Measurements from ENCODE around the gene EFHD2. TPM values are rescaled to one million over a fixed set of nuclear protein-coding genes. Genes with fewer than 3 reads are reported as not detected.
"Not testable (repeated sequence)": the region's sequence is repeated elsewhere in the genome, so short reads cannot be mapped to it uniquely, and the experiment has no call there.

EFHD2 gene
- total RNA-seq, 2 experiments from 2014 or later: 67.6 to 69.5 TPM

GRCh38 chr1:15456313-15456954, 46.7 kb downstream of the EFHD2 start, which contains the start of gene CELA2A:
TSS of gene CELA2A (plus strand) at chr1:15456732. CDS start at chr1:15456754, 22 bp downstream.
- H3K4me3 Mint-ChIP-seq: no peak within 1 kb of the TSS
- no peaks in the 10 kb centered on the region for H3K9me3 Mint-ChIP-seq
- H3K4me1 Mint-ChIP-seq: no peaks in the 10 kb centered on the region
- DNase-seq: no peak
- H3K27ac Mint-ChIP-seq: no peak within 1 kb of the TSS
- ChIA-PET POLR2A (no interaction called here), CTCF (interaction anchor here (0.7 kb wide), 2 partner anchors 122 to 165 kb away, joined by 5 to 6 read pairs; no protein-coding TSS in a partner anchor)
- H3K27me3 Mint-ChIP-seq: peaks cover 4% of the 10 kb centered on the region
- H3K36me3 Mint-ChIP-seq (ENCODE audit: low read depth): no peaks in the 10 kb centered on the region

GRCh38 chr1:15457585-15457984, 47.9 kb downstream of the EFHD2 start:
- Mint-ChIP-seq H3K4me1 (no peaks in the 10 kb centered on the region), H3K4me3 (no peak overlapping the region), H3K9me3 (no peaks in the 10 kb centered on the region), H3K36me3 (ENCODE audit: low read depth) (no peaks in the 10 kb centered on the region), H3K27me3 (peaks cover 4% of the 10 kb centered on the region), H3K27ac (no peak overlapping the region)
- ChIA-PET POLR2A (no interaction called here), CTCF (interaction anchor here (0.6 to 0.8 kb wide), 2 partner anchors 14 to 41 kb away, joined by 3 read pairs; no protein-coding TSS in a partner anchor)
- DNase-seq: no peak

GRCh38 chr1:15458388-15458787, 48.7 kb downstream of the EFHD2 start:
- H3K9me3 Mint-ChIP-seq; POLR2A ChIA-PET; H3K4me1 Mint-ChIP-seq; DNase-seq; H3K27me3 Mint-ChIP-seq; H3K27ac Mint-ChIP-seq; H3K36me3 Mint-ChIP-seq (ENCODE audit: low read depth); H3K4me3 Mint-ChIP-seq: not testable (repeated sequence)
- CTCF ChIA-PET: interaction anchor here (0.6 kb wide), 1 partner anchor 61 kb away, joined by 3 read pairs; no protein-coding TSS in a partner anchor

- H3K9me3 Mint-ChIP-seq: no peaks in the 10 kb centered on the region
- peaks cover 4% of the 10 kb centered on the region for H3K27me3 Mint-ChIP-seq
- DNase-seq: no peak
- ChIA-PET POLR2A (no interaction called here), CTCF (interaction anchor here (0.5 to 0.6 kb wide), 3 partner anchors 87 to 475 kb away, joined by 3 read pairs; no protein-coding TSS in a partner anchor)
- H3K36me3 Mint-ChIP-seq (ENCODE audit: low read depth): no peaks in the 10 kb centered on the region
- H3K4me3 Mint-ChIP-seq: no peak overlapping the region
- no peak overlapping the region for H3K27ac Mint-ChIP-seq
- no peaks in the 10 kb centered on the region for H3K4me1 Mint-ChIP-seq
Measured at GRCh38 chr1:15459771-15460707, 50.4 kb downstream of the EFHD2 start.

- CTCF ChIA-PET: interaction anchor here (0.6 kb wide), 1 partner anchor 474 kb away, joined by 3 read pairs; no protein-coding TSS in a partner anchor
- DNase-seq: no peak
- no peak overlapping the region for H3K4me3 Mint-ChIP-seq
- peaks cover 4% of the 10 kb centered on the region for H3K27me3 Mint-ChIP-seq
- POLR2A ChIA-PET: no interaction called here
- H3K4me1 Mint-ChIP-seq: no peaks in the 10 kb centered on the region
- no peaks in the 10 kb centered on the region for H3K36me3 Mint-ChIP-seq (ENCODE audit: low read depth)
- H3K27ac Mint-ChIP-seq: no peak overlapping the region
- no peaks in the 10 kb centered on the region for H3K9me3 Mint-ChIP-seq
Measured at GRCh38 chr1:15460708-15461095, 51.0 kb downstream of the EFHD2 start.

GRCh38 chr1:15463064-15463800, 53.5 kb downstream of the EFHD2 start:
- H3K4me1 Mint-ChIP-seq; H3K9me3 Mint-ChIP-seq; H3K4me3 Mint-ChIP-seq; H3K27ac Mint-ChIP-seq; H3K36me3 Mint-ChIP-seq (ENCODE audit: low read depth); POLR2A ChIA-PET; H3K27me3 Mint-ChIP-seq; DNase-seq: not testable (repeated sequence)
- CTCF ChIA-PET: interaction anchor here (0.6 kb wide), 1 partner anchor 39 kb away, joined by 3 read pairs; no protein-coding TSS in a partner anchor

GRCh38 chr1:15463926-15464322, 54.2 kb downstream of the EFHD2 start:
- POLR2A ChIA-PET; DNase-seq; H3K27me3 Mint-ChIP-seq; H3K27ac Mint-ChIP-seq; H3K36me3 Mint-ChIP-seq (ENCODE audit: low read depth); H3K9me3 Mint-ChIP-seq; H3K4me1 Mint-ChIP-seq; H3K4me3 Mint-ChIP-seq: not testable (repeated sequence)
- CTCF ChIA-PET: interaction anchor here (0.6 to 1.0 kb wide), 2 partner anchors 40 to 335 kb away, joined by 3 to 4 read pairs; no protein-coding TSS in a partner anchor

- Mint-ChIP-seq H3K4me3 (no peak overlapping the region), H3K27ac (no peak overlapping the region), H3K9me3 (no peaks in the 10 kb centered on the region), H3K4me1 (no peaks in the 10 kb centered on the region), H3K36me3 (ENCODE audit: low read depth) (no peaks in the 10 kb centered on the region), H3K27me3 (no peaks in the 10 kb centered on the region)
- POLR2A ChIA-PET: no interaction called here
- CTCF ChIA-PET: interaction anchor here (0.7 kb wide), 1 partner anchor 304 kb away, joined by 3 read pairs; no protein-coding TSS in a partner anchor
- no peak for DNase-seq
Measured at GRCh38 chr1:15465674-15466073, 56.0 kb downstream of the EFHD2 start.

- CTCF ChIA-PET; H3K9me3 Mint-ChIP-seq; H3K27ac Mint-ChIP-seq; H3K27me3 Mint-ChIP-seq; H3K4me3 Mint-ChIP-seq; DNase-seq; H3K36me3 Mint-ChIP-seq (ENCODE audit: low read depth); H3K4me1 Mint-ChIP-seq: not testable (repeated sequence)
- POLR2A ChIA-PET: interaction anchor here (0.6 kb wide), 1 partner anchor 31 kb away, joined by 4 read pairs; no protein-coding TSS in a partner anchor
Measured at GRCh38 chr1:15466955-15467625, 57.4 kb downstream of the EFHD2 start.

GRCh38 chr1:15468145-15468544, 58.5 kb downstream of the EFHD2 start:
- Mint-ChIP-seq H3K36me3 (ENCODE audit: low read depth) (no peaks in the 10 kb centered on the region), H3K9me3 (no peaks in the 10 kb centered on the region), H3K4me3 (no peak overlapping the region), H3K4me1 (no peaks in the 10 kb centered on the region), H3K27me3 (peaks cover 3% of the 10 kb centered on the region), H3K27ac (no peak overlapping the region)
- POLR2A ChIA-PET: no interaction called here
- DNase-seq: no peak
- CTCF ChIA-PET: no interaction called here

GRCh38 chr1:15469361-15469760, 59.7 kb downstream of the EFHD2 start:
- ChIA-PET CTCF (no interaction called here), POLR2A (interaction anchor here (0.6 kb wide), 1 partner anchor 10 kb away, joined by 6 read pairs; no protein-coding TSS in a partner anchor)
- Mint-ChIP-seq H3K36me3 (ENCODE audit: low read depth) (no peaks in the 10 kb centered on the region), H3K4me3 (no peak overlapping the region), H3K27ac (no peak overlapping the region), H3K9me3 (no peaks in the 10 kb centered on the region), H3K27me3 (peaks cover 3% of the 10 kb centered on the region), H3K4me1 (no peaks in the 10 kb centered on the region)
- no peak for DNase-seq

- H3K9me3 Mint-ChIP-seq; H3K27me3 Mint-ChIP-seq; H3K27ac Mint-ChIP-seq; H3K4me3 Mint-ChIP-seq; POLR2A ChIA-PET; H3K4me1 Mint-ChIP-seq; H3K36me3 Mint-ChIP-seq (ENCODE audit: low read depth); DNase-seq: not testable (repeated sequence)
- CTCF ChIA-PET: interaction anchor here (0.6 kb wide), 1 partner anchor 22 kb away, joined by 3 read pairs; no protein-coding TSS in a partner anchor
Measured at GRCh38 chr1:15469821-15470448, 60.2 kb downstream of the EFHD2 start.
